GM10266 (cell line): ENCODE measurements around the gene DCLK1.

Experiments
- DNase-seq: peaks from one replicate; pipeline ENCODE4 v3.0.0; 2012; ENCODE audit errors: extremely low spot score
- TF ChIP-seq, protein P1 (sequence below): IDR thresholded peaks from 2 replicates; pipeline ENCODE4 v1.5.1; 2012; ENCODE audit warnings: mild to moderate bottlenecking, low read depth; ENCODE audit not compliant: control insufficient read depth, insufficient read depth; ENCODE audit errors: missing control alignments

DCLK1 gene

DNA sequence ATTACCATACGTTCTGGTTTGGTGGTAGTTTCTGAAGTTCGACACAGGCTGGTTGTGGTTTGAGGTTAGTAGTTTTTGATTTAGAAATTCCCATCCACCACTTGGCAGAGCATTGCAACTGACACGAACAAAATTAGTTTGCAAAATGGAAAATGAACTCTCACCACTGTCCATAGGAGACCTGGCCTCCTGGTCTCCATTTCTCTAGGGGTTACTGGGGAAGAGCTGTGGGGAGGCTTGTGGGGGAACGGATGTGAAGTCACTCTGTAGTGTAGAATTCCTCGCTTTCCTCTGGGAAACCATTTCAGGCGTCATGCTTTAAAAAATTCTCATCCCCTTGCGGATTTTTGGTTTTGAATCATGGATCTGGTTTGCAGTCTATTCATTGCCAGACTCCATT is 333.2 kb downstream of the DCLK1 start:
- TF ChIP-seq, protein P1, sequence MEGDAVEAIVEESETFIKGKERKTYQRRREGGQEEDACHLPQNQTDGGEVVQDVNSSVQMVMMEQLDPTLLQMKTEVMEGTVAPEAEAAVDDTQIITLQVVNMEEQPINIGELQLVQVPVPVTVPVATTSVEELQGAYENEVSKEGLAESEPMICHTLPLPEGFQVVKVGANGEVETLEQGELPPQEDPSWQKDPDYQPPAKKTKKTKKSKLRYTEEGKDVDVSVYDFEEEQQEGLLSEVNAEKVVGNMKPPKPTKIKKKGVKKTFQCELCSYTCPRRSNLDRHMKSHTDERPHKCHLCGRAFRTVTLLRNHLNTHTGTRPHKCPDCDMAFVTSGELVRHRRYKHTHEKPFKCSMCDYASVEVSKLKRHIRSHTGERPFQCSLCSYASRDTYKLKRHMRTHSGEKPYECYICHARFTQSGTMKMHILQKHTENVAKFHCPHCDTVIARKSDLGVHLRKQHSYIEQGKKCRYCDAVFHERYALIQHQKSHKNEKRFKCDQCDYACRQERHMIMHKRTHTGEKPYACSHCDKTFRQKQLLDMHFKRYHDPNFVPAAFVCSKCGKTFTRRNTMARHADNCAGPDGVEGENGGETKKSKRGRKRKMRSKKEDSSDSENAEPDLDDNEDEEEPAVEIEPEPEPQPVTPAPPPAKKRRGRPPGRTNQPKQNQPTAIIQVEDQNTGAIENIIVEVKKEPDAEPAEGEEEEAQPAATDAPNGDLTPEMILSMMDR: no peak
- no peak for DNase-seq

DNA sequence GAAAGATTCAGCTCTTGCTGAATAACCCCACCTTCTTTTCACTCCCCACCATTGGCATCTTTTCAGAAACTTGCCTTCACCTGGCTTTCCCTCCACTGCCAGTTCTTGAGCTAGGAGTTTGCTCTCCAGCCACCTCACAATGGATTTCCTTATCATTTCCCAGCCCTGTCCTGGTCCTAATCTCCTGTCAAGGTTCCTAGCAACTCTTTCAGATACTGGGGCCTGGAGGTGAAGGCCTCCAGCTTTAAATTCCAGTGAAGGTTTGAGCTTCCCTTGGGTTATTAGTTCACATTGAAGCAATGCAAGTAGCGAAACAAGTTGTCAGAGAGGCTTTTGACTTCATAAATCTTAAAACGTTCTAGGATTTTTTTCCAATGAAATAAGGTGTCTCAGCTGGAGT is 333.9 kb downstream of the DCLK1 start:
- TF ChIP-seq, protein P1: no peak
- no peak for DNase-seq

DNA sequence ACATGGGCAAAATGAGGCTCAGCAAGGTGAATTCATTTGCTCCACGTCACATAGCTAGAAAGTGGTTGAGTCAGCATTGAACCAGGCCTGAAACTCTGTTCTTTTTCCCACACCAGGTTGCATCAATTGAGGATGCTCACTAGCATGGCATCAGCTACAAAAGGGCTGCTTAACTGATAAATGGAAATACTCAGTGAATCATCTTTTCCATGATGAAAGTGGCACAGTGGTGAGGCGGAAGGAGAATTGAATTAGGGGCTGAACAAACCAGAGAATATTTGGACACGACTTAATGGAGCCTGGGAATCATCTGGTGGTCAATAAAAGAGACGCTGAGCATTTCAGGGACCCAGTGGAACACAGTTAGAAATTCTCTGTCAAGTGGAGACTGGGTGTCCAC is 334.6 kb downstream of the DCLK1 start:
- DNase-seq: no peak

DNA sequence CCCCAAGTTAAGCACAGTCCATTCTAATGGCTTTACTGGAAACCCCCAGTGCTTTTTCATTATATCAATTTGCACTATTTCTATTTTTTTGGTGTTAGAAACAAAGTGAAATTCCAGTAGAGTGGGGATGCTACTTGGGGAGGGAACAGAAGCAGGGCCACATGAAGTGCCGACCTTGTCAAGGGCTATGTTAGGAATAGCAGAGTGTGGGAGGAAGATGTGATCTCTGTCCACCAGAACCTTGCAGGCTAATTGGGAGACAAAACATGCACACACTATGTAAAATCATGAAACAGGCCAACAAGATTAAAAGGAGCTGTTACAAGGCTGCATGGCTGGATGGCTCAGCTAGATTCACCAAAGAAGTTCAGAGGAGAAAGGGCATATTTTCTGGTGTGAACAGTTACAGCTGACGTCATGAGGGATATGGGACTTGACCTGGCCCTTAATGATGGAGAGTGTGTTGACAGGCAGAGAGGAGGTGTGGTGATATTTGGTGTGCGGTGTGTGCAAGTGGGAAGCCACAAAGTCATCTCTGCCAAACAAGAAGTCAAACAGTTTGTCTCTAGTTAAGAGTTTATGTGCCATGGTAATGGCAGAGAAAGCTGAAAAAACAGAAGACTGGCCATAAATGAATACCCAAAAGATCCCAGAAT is 336.3 kb downstream of the DCLK1 start:
- no peak for DNase-seq
- TF ChIP-seq, protein P1: no peak

More for the DNA sequence above, 334.6 kb downstream of the DCLK1 start:
- TF ChIP-seq, protein P1: no peak

DNA sequence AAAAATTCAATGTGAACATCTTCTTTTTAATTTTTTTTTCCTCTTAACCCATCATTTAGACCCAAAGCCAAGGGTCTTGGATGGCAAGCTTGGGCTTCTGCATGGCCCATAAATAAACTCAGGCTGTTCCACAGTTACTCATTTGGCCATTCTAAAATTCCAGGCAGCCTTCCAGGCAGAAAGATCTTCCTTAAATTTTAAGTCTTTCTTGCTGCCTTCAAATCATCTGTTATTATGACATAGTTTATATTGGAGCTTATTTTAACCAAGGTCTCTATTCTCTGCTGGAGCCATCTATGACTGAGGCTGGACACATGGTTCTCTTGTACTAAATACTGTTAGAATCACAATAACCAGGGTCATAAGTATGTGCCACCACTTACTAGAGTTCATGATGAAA is 337.4 kb downstream of the DCLK1 start:
- TF ChIP-seq, protein P1: no peak
- no peak for DNase-seq

DNA sequence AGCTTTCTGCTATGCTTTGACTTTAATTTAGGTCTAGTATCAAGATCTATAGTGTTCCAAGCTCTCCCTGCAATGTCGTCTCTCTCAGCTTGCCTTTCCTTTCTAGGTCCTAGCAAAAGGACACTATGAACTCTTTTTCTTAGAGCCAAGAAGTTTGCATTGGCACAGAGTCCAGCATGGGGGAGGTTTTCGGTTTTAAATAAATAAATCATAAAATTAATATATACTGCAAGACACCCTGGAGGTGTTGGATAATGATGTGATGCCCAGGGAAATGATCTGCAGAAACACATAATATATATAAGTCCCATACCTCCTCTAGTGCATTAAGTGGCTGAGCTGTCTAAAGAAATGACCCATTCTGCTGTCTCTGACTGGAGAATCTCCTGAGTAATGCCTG is 338.3 kb downstream of the DCLK1 start:
- TF ChIP-seq, protein P1: no peak
- DNase-seq: no peak

DNA sequence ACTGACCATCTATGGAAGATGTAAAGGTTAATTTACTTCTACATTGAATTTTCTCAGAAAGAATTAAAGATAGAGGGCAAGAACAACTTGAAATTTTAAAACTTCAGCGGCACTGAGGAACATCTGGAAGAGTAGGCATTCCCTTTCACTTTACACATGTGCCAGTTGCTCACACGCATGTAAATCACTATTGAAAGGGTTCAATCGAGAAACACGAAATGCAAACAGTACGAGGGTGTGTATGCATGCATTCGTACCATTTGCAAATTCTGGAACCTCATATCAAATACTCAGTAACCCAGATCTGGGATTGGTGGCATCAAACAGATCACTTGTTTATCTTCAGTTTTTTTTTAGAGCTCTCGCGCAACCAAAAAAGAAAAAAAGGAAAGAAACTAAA is 339.2 kb downstream of the DCLK1 start:
- TF ChIP-seq, protein P1: no peak

More for the DNA sequence above, 339.2 kb downstream of the DCLK1 start:
- no peak for DNase-seq
